ENCODE results near the gene PPP1CC. TPM values are rescaled to one million over a fixed set of nuclear protein-coding genes. Genes with fewer than 3 reads are reported as not detected.
A peak's percentile ranks its signal among the peaks of the same experiment; 100 is the strongest.

The PPP1CC gene
- total RNA-seq, 2 donors from 2014 or later: 179 to 201 TPM

- Histone ChIP-seq H3K9ac (ENCODE audit: extremely low read depth, low read length, poor library complexity, severe bottlenecking) (no peak overlapping the region), H3K4me3 (ENCODE audit: low read length) (no peak overlapping the region), H3K4me1 (ENCODE audit: control insufficient read depth, insufficient read depth, low read length) (no peaks in the 10 kb centered on the region), H3K36me3 (ENCODE audit: control insufficient read depth, insufficient read depth, low read length) (peaks cover 3% of the 10 kb centered on the region), H3K9me3 (ENCODE audit: control insufficient read depth, low read length) (no peaks in the 10 kb centered on the region), H3K27ac (ENCODE audit: low read depth, low read length) (no peak overlapping the region), H3K27me3 (ENCODE audit: control insufficient read depth, insufficient read depth, low read length, poor library complexity, severe bottlenecking) (no peaks in the 10 kb centered on the region)
- peaks cover 11% of the 10 kb centered on the region for H3K4me1 Mint-ChIP-seq
- no peaks in the 10 kb centered on the region for H3K36me3 Mint-ChIP-seq (ENCODE audit: low read depth)
- H3K4me3 Mint-ChIP-seq: no peak overlapping the region
- no peak overlapping the region for H3K27ac Mint-ChIP-seq
- TF ChIP-seq, protein P1, sequence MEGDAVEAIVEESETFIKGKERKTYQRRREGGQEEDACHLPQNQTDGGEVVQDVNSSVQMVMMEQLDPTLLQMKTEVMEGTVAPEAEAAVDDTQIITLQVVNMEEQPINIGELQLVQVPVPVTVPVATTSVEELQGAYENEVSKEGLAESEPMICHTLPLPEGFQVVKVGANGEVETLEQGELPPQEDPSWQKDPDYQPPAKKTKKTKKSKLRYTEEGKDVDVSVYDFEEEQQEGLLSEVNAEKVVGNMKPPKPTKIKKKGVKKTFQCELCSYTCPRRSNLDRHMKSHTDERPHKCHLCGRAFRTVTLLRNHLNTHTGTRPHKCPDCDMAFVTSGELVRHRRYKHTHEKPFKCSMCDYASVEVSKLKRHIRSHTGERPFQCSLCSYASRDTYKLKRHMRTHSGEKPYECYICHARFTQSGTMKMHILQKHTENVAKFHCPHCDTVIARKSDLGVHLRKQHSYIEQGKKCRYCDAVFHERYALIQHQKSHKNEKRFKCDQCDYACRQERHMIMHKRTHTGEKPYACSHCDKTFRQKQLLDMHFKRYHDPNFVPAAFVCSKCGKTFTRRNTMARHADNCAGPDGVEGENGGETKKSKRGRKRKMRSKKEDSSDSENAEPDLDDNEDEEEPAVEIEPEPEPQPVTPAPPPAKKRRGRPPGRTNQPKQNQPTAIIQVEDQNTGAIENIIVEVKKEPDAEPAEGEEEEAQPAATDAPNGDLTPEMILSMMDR (conservative IDR thresholded peaks at IDR 0.05): no peak
- no peak for DNase-seq
- 88 to 91% methylated on average over 11 to 16 of the region's 16 CpGs for WGBS, 2 experiments (ENCODE audit: insufficient coverage in 1 of 2, insufficient read length in 1 of 2)
- H3K9me3 Mint-ChIP-seq: no peaks in the 10 kb centered on the region
- peaks cover 22% of the 10 kb centered on the region for H3K27me3 Mint-ChIP-seq (ENCODE audit: insufficient read depth)
Observed at GRCh38 chr12:110745542-110746284, 3.0 kb upstream of the PPP1CC start.

GRCh38 chr12:110744601-110745264, 2.0 kb upstream of the PPP1CC start:
- 77 to 95% methylated on average over 3 to 5 of the region's 5 CpGs for WGBS, 2 experiments (ENCODE audit: insufficient coverage in 1 of 2, insufficient read length in 1 of 2)
- Histone ChIP-seq H3K27me3 (ENCODE audit: control insufficient read depth, insufficient read depth, low read length, poor library complexity, severe bottlenecking) (no peaks in the 10 kb centered on the region), H3K36me3 (ENCODE audit: control insufficient read depth, insufficient read depth, low read length) (peaks cover 6% of the 10 kb centered on the region), H3K9ac (ENCODE audit: extremely low read depth, low read length, poor library complexity, severe bottlenecking) (no peak overlapping the region), H3K9me3 (ENCODE audit: control insufficient read depth, low read length) (no peaks in the 10 kb centered on the region), H3K27ac (ENCODE audit: low read depth, low read length) (no peak overlapping the region), H3K4me1 (ENCODE audit: control insufficient read depth, insufficient read depth, low read length) (no peaks in the 10 kb centered on the region), H3K4me3 (ENCODE audit: low read length) (no peak overlapping the region)
- H3K9me3 Mint-ChIP-seq: no peaks in the 10 kb centered on the region
- no peaks in the 10 kb centered on the region for H3K36me3 Mint-ChIP-seq (ENCODE audit: low read depth)
- TF ChIP-seq, protein P1 (conservative IDR thresholded peaks at IDR 0.05): no peak
- H3K4me1 Mint-ChIP-seq: peaks cover 19% of the 10 kb centered on the region
- no peak overlapping the region for H3K4me3 Mint-ChIP-seq
- DNase-seq: peak; percentile 32
- peaks cover 22% of the 10 kb centered on the region for H3K27me3 Mint-ChIP-seq (ENCODE audit: insufficient read depth)
- no peak overlapping the region for H3K27ac Mint-ChIP-seq

- WGBS, 2 experiments (ENCODE audit: insufficient coverage in 1 of 2, insufficient read length in 1 of 2): 72 to 81% methylated on average over 3 to 4 of the region's 4 CpGs
- Histone ChIP-seq H3K9me3 (ENCODE audit: control insufficient read depth, low read length) (no peaks in the 10 kb centered on the region), H3K36me3 (ENCODE audit: control insufficient read depth, insufficient read depth, low read length) (peaks cover 6% of the 10 kb centered on the region), H3K4me3 (ENCODE audit: low read length) (peak overlapping the region; percentile 97), H3K9ac (ENCODE audit: extremely low read depth, low read length, poor library complexity, severe bottlenecking) (peak overlapping the region; percentile 86), H3K4me1 (ENCODE audit: control insufficient read depth, insufficient read depth, low read length) (no peaks in the 10 kb centered on the region), H3K27me3 (ENCODE audit: control insufficient read depth, insufficient read depth, low read length, poor library complexity, severe bottlenecking) (no peaks in the 10 kb centered on the region), H3K27ac (ENCODE audit: low read depth, low read length) (no peak overlapping the region)
- Mint-ChIP-seq H3K27ac (no peak overlapping the region), H3K36me3 (ENCODE audit: low read depth) (no peaks in the 10 kb centered on the region), H3K4me1 (peaks cover 24% of the 10 kb centered on the region), H3K27me3 (ENCODE audit: insufficient read depth) (peaks cover 22% of the 10 kb centered on the region), H3K4me3 (peak overlapping the region; percentile 99), H3K9me3 (no peaks in the 10 kb centered on the region)
- no peak for DNase-seq
- TF ChIP-seq, protein P1 (conservative IDR thresholded peaks at IDR 0.05): no peak
Observed at GRCh38 chr12:110744151-110744571, 1.5 kb upstream of the PPP1CC start.
